HL-60 (cell line): Measurements from ENCODE around the gene LRP8.

Experiments
- DNase-seq, 2 experiments: peaks; one replicate each; pipeline ENCODE4 v3.0.0-alpha.2; 2010 to 2020; ENCODE audit warnings: low read depth in 1 of 2, low spot score in 1 of 2
- H3K27ac ChIP-seq: fragments of 250-450 bp; sonication (Bioruptor Pico); replicated peaks from 2 replicates; pipeline ENCODE4 v1.5.1; 2020; ENCODE audit warnings: mild to moderate bottlenecking, moderate library complexity
- H3K27me3 ChIP-seq: fragments of 250-450 bp; sonication (Bioruptor Pico); 2 replicates; pipeline ENCODE4 v1.5.1; 2021; ENCODE audit warnings: mild to moderate bottlenecking, moderate library complexity; ENCODE audit not compliant: insufficient read depth, poor library complexity, severe bottlenecking
- H3K4me3 ChIP-seq: replicated peaks from 2 replicates; pipeline ENCODE4 v1.5.1; 2011; ENCODE audit warnings: mild to moderate bottlenecking, control low read depth, low read length; ENCODE audit not compliant: insufficient read depth
- CTCF ChIP-seq: IDR thresholded peaks from one replicate; pipeline ENCODE4 v1.5.1; 2011; ENCODE audit warnings: low read length, control low read depth, inconsistent platforms; ENCODE audit not compliant: insufficient read depth
- GABPA ChIP-seq: IDR thresholded peaks from 2 replicates; pipeline ENCODE4 v1.6.1; 2012; ENCODE audit warnings: low read depth
- POLR2AphosphoS5 ChIP-seq: IDR thresholded peaks from 2 replicates; pipeline ENCODE4 v1.6.1; 2012; ENCODE audit warnings: low read depth
- REST ChIP-seq: IDR thresholded peaks from 2 replicates; pipeline ENCODE4 v1.6.1; 2012; ENCODE audit warnings: low read depth; ENCODE audit not compliant: insufficient replicate concordance
- SPI1 ChIP-seq: IDR thresholded peaks from 2 replicates; pipeline ENCODE4 v1.6.1; 2012; ENCODE audit warnings: low read depth, mild to moderate bottlenecking, borderline replicate concordance

LRP8 gene

GRCh38 chr1:53334312-53334711 is 6.4 kb upstream of the LRP8 start:
- no peak overlapping the region; the same call in 1 of the 2 replicates for H3K27ac ChIP-seq
- no peak for TF ChIP-seq GABPA
- no peak for TF ChIP-seq SPI1
- no peak for TF ChIP-seq REST
- no peak for TF ChIP-seq POLR2AphosphoS5
- TF ChIP-seq CTCF = no peak
- H3K4me3 ChIP-seq = no peak overlapping the region
- H3K27me3 ChIP-seq = no peaks in the 10 kb centered on the region
- DNase-seq = no peak

- Histone ChIP-seq H3K27ac (no peak overlapping the region), H3K4me3 (no peak overlapping the region), H3K27me3 (no peaks in the 10 kb centered on the region)
- TF ChIP-seq CTCF = no peak
- no peak for TF ChIP-seq SPI1
- TF ChIP-seq POLR2AphosphoS5 = no peak
- TF ChIP-seq REST = no peak
- TF ChIP-seq GABPA = no peak
- DNase-seq = no peak
Measured at GRCh38 chr1:53332833-53333232, 5.0 kb upstream of the LRP8 start.

- Histone ChIP-seq H3K4me3 (no peak overlapping the region), H3K27me3 (no peaks in the 10 kb centered on the region), H3K27ac (no peak overlapping the region)
- no peak for TF ChIP-seq SPI1
- TF ChIP-seq GABPA = no peak
- no peak for TF ChIP-seq REST
- TF ChIP-seq CTCF = no peak
- TF ChIP-seq POLR2AphosphoS5 = no peak
- no peak for DNase-seq
Measured at GRCh38 chr1:53332186-53332564, 4.3 kb upstream of the LRP8 start.
